ENCODE results near the gene LGALS7B. TPM values are rescaled to one million over a fixed set of nuclear protein-coding genes. Genes with fewer than 3 reads are reported as not detected.

The LGALS7B gene
- total RNA-seq, 2 donors from 2014 or later: not detected

DNA sequence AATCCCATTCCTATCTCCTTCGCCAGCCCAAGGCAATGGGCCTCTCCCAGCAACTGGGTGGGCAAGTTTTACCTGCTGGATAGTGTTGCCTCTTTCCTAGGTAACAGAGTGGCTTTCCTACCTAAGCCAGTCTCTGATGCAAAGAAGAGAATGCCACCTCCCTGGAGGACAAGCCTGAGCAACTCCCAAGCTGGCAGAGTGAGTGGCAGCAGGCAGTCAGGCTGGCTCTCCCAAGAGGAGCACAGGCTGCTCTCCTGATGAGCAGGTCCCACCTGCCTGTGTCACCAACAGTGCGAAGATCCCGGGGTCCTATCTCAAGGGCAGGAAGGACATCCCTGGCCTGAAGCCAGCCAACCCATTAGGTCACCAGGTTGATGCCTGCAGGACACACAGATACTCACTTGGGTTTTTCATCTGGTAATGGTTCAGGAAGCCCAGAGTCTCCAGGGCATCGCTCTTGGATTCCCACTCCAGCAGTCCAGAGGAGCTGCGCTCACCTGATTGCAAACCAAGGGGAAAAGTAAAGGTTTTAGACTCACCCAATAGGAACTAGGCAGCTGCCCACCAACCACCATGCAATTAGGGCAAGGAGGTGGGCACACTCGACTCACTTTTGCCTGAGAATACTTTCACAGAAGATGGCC, 48.1 kb downstream of the LGALS7B start:
- intact Hi-C loops (cut with DNase I): no loop called here
- DNase-seq (no peak), ATAC-seq (no peak)

DNA sequence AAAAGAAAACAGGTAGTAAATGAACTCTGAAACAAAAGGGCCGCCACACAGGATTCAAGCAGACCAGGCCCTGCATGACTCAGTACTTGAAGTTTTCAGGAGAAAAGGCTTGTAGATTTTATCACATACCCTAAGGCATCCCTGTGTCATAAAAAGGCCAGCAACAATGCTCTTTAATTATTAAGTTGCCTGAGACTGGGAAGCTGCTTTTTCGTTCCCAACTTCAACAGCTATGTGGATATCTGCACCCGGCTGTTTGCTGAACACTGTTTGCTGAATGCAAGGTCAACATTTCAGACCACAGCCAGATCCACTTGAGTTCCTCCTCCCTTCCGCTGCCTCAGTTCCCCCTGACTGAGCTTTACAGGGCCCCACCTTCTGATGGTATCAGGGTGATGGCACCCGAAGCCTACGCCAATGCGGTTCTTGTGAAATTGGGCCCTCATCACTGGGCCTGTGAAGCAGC, 48.7 kb downstream of the LGALS7B start:
- ATAC-seq (no peak), DNase-seq (no peak)
- intact Hi-C loops (cut with DNase I): no loop called here

DNA sequence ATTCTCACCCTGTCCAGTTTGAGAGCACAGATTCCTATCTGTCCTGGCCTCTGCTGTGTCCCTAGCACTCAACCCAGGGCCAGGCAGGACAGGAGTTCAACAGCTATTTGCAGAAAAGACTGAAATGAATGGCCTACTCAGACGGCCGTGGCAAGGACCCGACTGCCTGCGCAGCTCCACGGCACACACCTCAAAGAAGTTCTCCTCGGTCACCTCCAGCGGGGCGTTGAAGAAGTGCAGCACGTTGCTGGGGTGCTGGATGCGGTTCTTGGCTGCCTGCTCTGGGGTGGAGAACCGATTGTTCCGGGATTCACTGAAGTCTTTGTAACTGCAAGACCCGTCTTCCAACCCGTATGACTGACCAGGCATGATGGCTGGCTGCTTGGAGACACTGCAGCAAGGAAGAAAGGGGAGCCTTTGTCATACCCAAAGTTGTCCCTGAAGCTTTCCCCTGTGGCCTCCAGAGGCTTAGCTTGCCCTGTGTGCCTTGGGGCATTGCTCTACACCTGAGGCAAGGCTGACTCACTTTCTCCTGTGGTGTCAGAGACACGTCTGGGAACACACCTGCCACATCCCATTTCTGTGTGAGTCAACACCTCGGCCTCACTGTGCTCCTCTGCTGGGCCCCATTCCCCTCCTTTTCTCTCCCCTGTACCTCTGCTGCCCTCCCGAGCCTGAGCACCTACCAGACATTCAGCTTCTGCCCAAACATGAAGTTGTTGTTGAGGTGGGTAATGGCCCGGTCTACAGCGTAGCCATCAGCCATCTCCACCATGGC, 49.4 kb downstream of the LGALS7B start:
- DNase-seq (no peak), ATAC-seq (no peak)
- intact Hi-C loops (cut with DNase I): no loop called here

DNA sequence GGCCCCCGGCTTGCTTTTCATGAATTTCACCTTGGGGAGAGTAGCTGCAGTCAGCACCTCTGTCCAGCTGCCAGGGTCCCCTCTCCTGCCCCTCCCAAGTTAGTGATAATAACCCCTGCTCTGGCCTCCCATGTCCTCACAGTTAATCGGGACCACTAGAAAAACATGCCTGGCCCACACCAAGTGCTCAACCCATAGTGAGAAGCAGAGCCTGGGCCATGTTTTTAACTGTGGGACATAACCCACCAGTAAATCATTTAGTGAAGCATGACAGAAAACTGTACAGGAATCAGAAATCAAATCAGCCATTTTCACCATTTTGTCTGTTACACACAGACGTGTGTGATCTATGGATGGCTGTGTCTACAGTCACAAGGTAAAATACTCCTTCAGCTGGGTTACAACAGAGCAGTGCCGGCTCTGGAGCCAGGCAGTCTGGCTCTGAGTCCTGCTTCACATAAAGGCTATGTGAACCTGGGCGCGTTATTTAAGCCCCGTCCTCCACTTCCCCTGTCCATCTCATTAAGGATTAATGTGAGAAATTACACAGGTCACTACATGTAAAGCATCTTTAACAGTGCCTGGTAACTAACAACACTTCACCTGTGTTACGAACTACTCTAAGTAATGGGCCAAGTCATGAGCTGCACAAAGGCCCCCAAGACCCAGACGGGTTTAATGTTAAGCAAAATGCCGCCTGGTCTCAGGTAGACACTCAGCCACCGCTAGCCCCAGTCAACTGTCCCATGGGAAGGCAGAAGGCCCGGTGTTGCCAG, 50.2 kb downstream of the LGALS7B start:
- ATAC-seq (no peak), DNase-seq (no peak)
- intact Hi-C loops (cut with DNase I): no loop called here

DNA sequence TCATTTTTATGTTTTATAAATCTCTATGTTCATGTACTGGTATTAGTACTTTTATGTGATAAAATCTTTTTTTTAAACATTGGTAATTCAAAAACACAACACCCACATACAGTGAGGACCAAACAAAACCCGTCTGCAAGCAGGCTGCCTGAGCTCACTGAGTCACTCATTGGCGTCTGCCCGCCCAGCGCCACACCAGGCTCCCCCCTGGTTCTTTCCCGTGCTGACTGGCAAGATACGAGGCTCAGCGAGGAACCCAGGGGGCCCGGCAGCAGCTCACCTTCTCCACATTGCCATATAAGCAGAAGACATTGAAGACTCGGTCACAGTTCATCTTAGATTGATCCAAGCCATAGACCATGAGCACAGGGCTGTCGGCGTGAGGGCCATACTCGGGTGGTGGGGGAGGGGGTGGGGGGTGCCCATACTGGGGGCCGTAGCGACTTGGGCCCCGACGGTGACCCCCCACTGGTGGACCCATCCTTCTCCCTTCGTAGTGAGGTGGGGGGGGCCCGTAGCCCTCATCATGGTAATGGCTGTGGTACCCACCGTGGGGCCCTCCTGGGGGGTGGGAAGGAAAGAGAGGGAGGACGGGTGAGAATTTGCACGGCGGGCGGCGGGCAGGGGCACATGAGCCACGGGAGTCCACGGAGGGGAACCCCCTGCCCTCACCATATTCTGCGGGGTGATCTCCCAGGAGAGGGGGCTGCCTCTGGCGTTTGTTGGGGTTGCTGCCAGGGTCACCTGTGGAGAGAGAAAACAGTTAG, 51.0 kb downstream of the LGALS7B start:
- intact Hi-C loops (cut with DNase I): loop anchor here in 1 of 2 donors (10.0 kb wide), 1 partner anchor 195 kb away; the partner anchor contains the start of gene ACTN4
- DNase-seq (no peak), ATAC-seq (no peak)

DNA sequence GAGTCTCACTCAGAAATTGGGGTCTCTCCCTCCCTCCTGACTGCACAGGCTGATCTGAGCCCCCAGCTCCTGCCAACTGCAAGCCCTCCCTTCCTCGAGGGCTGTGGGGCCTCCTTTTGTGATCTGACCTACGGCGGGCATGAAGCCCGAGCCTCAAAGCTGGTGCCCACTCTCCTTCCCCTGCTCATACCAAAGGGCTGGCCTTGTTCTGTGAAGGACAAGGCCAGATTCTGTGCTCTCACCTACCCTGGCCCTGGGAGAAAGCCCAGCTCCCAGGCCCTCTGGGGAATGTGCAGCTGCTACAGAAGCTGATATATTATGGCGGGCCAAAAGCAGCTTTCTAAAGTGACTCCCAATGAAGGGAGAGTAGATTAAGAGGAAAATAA, 51.6 kb downstream of the LGALS7B start:
- ATAC-seq (no peak), DNase-seq (no peak)
- intact Hi-C loops (cut with DNase I): loop anchor here in 1 of 2 donors (10.0 kb wide), 1 partner anchor 196 kb away; the partner anchor contains the start of gene ACTN4

Other genes with a start within 250 kb of the LGALS7B start
- 1 to 10 TPM; 3.1 TPM for gene MAP4K1, start 171.2 kb upstream of the LGALS7B start, total RNA-seq
- gene EIF3K, start 170.0 kb upstream of the LGALS7B start, total RNA-seq: 100 to 1,000 TPM; 515 to 563 TPM
- gene ACTN4, start 141.6 kb upstream of the LGALS7B start, total RNA-seq: 100 to 1,000 TPM; 160 to 333 TPM
- under 1 TPM; 0.77 to 0.81 TPM for gene CAPN12, start 44.7 kb upstream of the LGALS7B start, total RNA-seq
- not detected for gene LGALS7, start 15.7 kb upstream of the LGALS7B start, total RNA-seq
- 1 to 10 TPM in 1 of 2 donors, under 1 TPM in 1; 0.85 to 1.4 TPM for gene LGALS4, start 23.7 kb downstream of the LGALS7B start, total RNA-seq
- 100 to 1,000 TPM; 449 to 630 TPM for gene ECH1, start 42.6 kb downstream of the LGALS7B start, total RNA-seq
- gene HNRNPL, start 60.8 kb downstream of the LGALS7B start, total RNA-seq: 100 to 1,000 TPM; 179 to 185 TPM
- 1 to 10 TPM; 4.4 to 7.6 TPM for gene RINL, start 89.1 kb downstream of the LGALS7B start, total RNA-seq
- gene SIRT2, start 110.4 kb downstream of the LGALS7B start, total RNA-seq: 10 to 100 TPM; 63.3 to 92.1 TPM
- gene NFKBIB, start 110.8 kb downstream of the LGALS7B start, total RNA-seq: 10 to 100 TPM; 17.9 to 23.0 TPM
- not detected for gene CCER2, start 123.0 kb downstream of the LGALS7B start, total RNA-seq
- 10 to 100 TPM in 1 of 2 donors, 1 to 10 TPM in 1; 9.5 to 17.7 TPM for gene SARS2, start 141.6 kb downstream of the LGALS7B start, total RNA-seq
- gene MRPS12, start 141.7 kb downstream of the LGALS7B start, total RNA-seq: 10 to 100 TPM; 56.2 to 69.0 TPM
- gene FBXO17, start 186.5 kb downstream of the LGALS7B start, total RNA-seq: 1 to 10 TPM; 7.2 to 7.8 TPM
- 10 to 100 TPM; 19.2 to 19.8 TPM for gene FBXO27, start 243.3 kb downstream of the LGALS7B start, total RNA-seq